H1 (cell line): Measurements from ENCODE around the gene MYO5A. TPM values are rescaled to one million over a fixed set of nuclear protein-coding genes. Genes with fewer than 3 reads are reported as not detected.
A peak's percentile ranks its signal among the peaks of the same experiment; 100 is the strongest.
"Not testable (repeated sequence)": the region's sequence is repeated elsewhere in the genome, so short reads cannot be mapped to it uniquely, and the experiment has no call there.

Experiments
- CTCF ChIA-PET: fragments of 300-600 bp; sonication (Branson Sonifier 250); formaldehyde crosslinking; loops from one replicate; lab custom pipeline; 2021; ENCODE audit not compliant: partially characterized antibody; lab: Charles Lee
- POLR2A ChIA-PET: fragments of 300-600 bp; sonication (Branson Sonifier 250); formaldehyde crosslinking; loops from one replicate; lab custom pipeline; 2021; ENCODE audit warnings: inconsistent platforms; ENCODE audit not compliant: partially characterized antibody; lab: Charles Lee
- DNase-seq, 2 experiments: peaks; one replicate each; pipeline versions ENCODE4 v3.0.0 to v3.0.0-alpha.2; 2010 to 2022; ENCODE audit warnings: low spot score in 2 of 2, low read depth in 1 of 2, mixed read lengths in 1 of 2
- FAIRE-seq: peaks from 2 replicates; lab custom pipeline; 2011; peaks lifted over from hg19 to GRCh38; lab: Jason Lieb, UNC
- H2AFZ ChIP-seq: 2 replicates; pipeline ENCODE4 v1.8.1; 2012; ENCODE audit warnings: low read length, inconsistent platforms
- H2AK5ac ChIP-seq: 2 replicates; pipeline ENCODE4 v1.6.1; 2013; ENCODE audit warnings: low read depth, low read length
- H2BK120ac ChIP-seq: replicated peaks from 2 replicates; pipeline ENCODE3; 2013; ENCODE audit warnings: low read depth, low read length, inconsistent platforms
- H2BK12ac ChIP-seq: 2 replicates; pipeline ENCODE4 v1.6.1; 2013; ENCODE audit warnings: low read depth, low read length
- H2BK15ac ChIP-seq: 2 replicates; pipeline ENCODE4 v1.6.1; 2013; ENCODE audit warnings: low read length
- H2BK20ac ChIP-seq: 2 replicates; pipeline ENCODE4 v1.6.1; 2013; ENCODE audit warnings: low read length
- H2BK5ac ChIP-seq: 2 replicates; pipeline ENCODE4 v1.6.1; 2013; ENCODE audit warnings: low read depth, low read length
- H3K14ac ChIP-seq: 2 replicates; pipeline ENCODE4 v1.6.1; 2013; ENCODE audit warnings: inconsistent platforms; ENCODE audit not compliant: insufficient read length
- H3K18ac ChIP-seq: 2 replicates; pipeline ENCODE4 v1.6.1; 2013; ENCODE audit warnings: low read length; ENCODE audit errors: extremely low read depth
- H3K23ac ChIP-seq: 2 replicates; pipeline ENCODE4 v1.6.1; 2013; ENCODE audit warnings: inconsistent platforms; ENCODE audit not compliant: insufficient read length
- H3K23me2 ChIP-seq: 2 replicates; pipeline ENCODE4 v1.6.1; 2013; ENCODE audit warnings: low read depth, low read length
- H3K27ac ChIP-seq: 2 replicates; pipeline ENCODE4 v1.6.1; 2011; ENCODE audit warnings: low read depth, low read length, inconsistent platforms
- H3K27me3 ChIP-seq, 4 experiments: replicated peaks in 1 of 4; 1 replicate in 1 of 4; 2 replicates in 3 of 4; pipeline versions ENCODE4 v1.6.1 to v1.8.1; 2011 to 2013; ENCODE audit warnings: low read length in 3 of 4, mild to moderate bottlenecking in 3 of 4, inconsistent platforms in 2 of 4, mixed read lengths in 2 of 4, moderate library complexity in 1 of 4; ENCODE audit not compliant: control insufficient read depth in 3 of 4, insufficient read depth in 3 of 4; ENCODE audit errors: extremely low read depth in 1 of 4
- H3K36me3 ChIP-seq, 4 experiments: 2 replicates each; pipeline versions ENCODE4 v1.6.1 to v1.8.1; 2011 to 2013; ENCODE audit warnings: mild to moderate bottlenecking in 4 of 4, low read length in 3 of 4, moderate library complexity in 2 of 4, control low read depth in 1 of 4, inconsistent platforms in 1 of 4; ENCODE audit not compliant: insufficient read depth in 4 of 4, control insufficient read depth in 2 of 4
- H3K4ac ChIP-seq: replicated peaks from 2 replicates; pipeline ENCODE3; 2013; ENCODE audit warnings: low read length, low read depth, mixed read lengths, inconsistent platforms; ENCODE audit not compliant: insufficient read length
- H3K4me1 ChIP-seq, 4 experiments: replicated peaks in 1 of 4; 1 replicate in 1 of 4; 2 replicates in 3 of 4; pipeline versions ENCODE4 v1.6.1 to v1.8.1; 2011 to 2013; ENCODE audit warnings: low read length in 3 of 4, inconsistent platforms in 2 of 4, mixed read lengths in 1 of 4; ENCODE audit not compliant: insufficient read depth in 4 of 4, control insufficient read depth in 3 of 4
- H3K4me2 ChIP-seq, 2 experiments: 2 replicates each; pipeline versions ENCODE4 v1.6.1 to v1.8.1; 2011 to 2013; ENCODE audit warnings: low read depth in 2 of 2, low read length in 2 of 2, control low read depth in 1 of 2, inconsistent platforms in 1 of 2, mild to moderate bottlenecking in 1 of 2; ENCODE audit not compliant: insufficient read depth in 1 of 2
- H3K4me3 ChIP-seq, 4 experiments: fragments of 200-600, 300-600 bp in 1 of 4; sonication (generic), shearing (Covaris generic), sonication (Bioruptor Twin) in 1 of 4; 2 replicates each; pipeline versions ENCODE4 v1.5.1 to v1.8.1; 2011 to 2016; ENCODE audit warnings: low read length in 4 of 4, low read depth in 3 of 4, control low read depth in 2 of 4, inconsistent platforms in 2 of 4, mild to moderate bottlenecking in 2 of 4, mixed read lengths in 1 of 4, moderate library complexity in 1 of 4; ENCODE audit not compliant: insufficient read depth in 2 of 4; ENCODE audit errors: extremely low read depth in 1 of 4
- H3K56ac ChIP-seq: replicated peaks from 2 replicates; pipeline ENCODE3; 2013; ENCODE audit warnings: low read depth, mild to moderate bottlenecking, mixed read lengths, low read length, inconsistent platforms; ENCODE audit not compliant: insufficient read length
- H3K79me1 ChIP-seq: 2 replicates; pipeline ENCODE4 v1.6.1; 2013; ENCODE audit warnings: low read depth, low read length, control low read depth
- H3K79me2 ChIP-seq, 2 experiments: 2 replicates each; pipeline versions ENCODE4 v1.6.1 to v1.8.1; 2012 to 2013; ENCODE audit warnings: low read length in 2 of 2, mild to moderate bottlenecking in 2 of 2, inconsistent platforms in 1 of 2; ENCODE audit not compliant: insufficient read depth in 2 of 2, control insufficient read depth in 1 of 2
- H3K9ac ChIP-seq, 4 experiments: replicated peaks in 1 of 4; 1 replicate in 1 of 4; 2 replicates in 3 of 4; pipeline versions ENCODE4 v1.6.1 to v1.8.1; 2011 to 2013; ENCODE audit warnings: low read depth in 3 of 4, low read length in 3 of 4, control low read depth in 2 of 4, mild to moderate bottlenecking in 2 of 4, moderate library complexity in 2 of 4, inconsistent platforms in 1 of 4; ENCODE audit errors: extremely low read depth in 1 of 4
- H3K9me3 ChIP-seq, 2 experiments: 2 replicates each; pipeline versions ENCODE4 v1.6.1 to v1.8.1; 2012 to 2013; ENCODE audit warnings: mild to moderate bottlenecking in 2 of 2, moderate library complexity in 2 of 2, control low read depth in 1 of 2, inconsistent platforms in 1 of 2, low read depth in 1 of 2, low read length in 1 of 2, mixed read lengths in 1 of 2; ENCODE audit not compliant: insufficient read depth in 2 of 2
- H4K20me1 ChIP-seq, 2 experiments: replicated peaks in 1 of 2; 2 replicates each; pipeline versions ENCODE3 to v1.8.1; 2011 to 2013; ENCODE audit warnings: inconsistent platforms in 2 of 2, low read length in 2 of 2, mild to moderate bottlenecking in 1 of 2; ENCODE audit not compliant: insufficient read depth in 2 of 2, control insufficient read depth in 1 of 2
- H4K5ac ChIP-seq: 2 replicates; pipeline ENCODE4 v1.6.1; 2013; ENCODE audit warnings: low read length, low read depth, mixed read lengths, inconsistent platforms; ENCODE audit not compliant: insufficient read length
- H4K8ac ChIP-seq: 2 replicates; pipeline ENCODE4 v1.8.0; 2013; ENCODE audit warnings: mild to moderate bottlenecking, moderate library complexity, low read length, inconsistent platforms; ENCODE audit not compliant: insufficient read depth; ENCODE audit errors: extremely low read depth
- H4K91ac ChIP-seq: replicated peaks from 2 replicates; pipeline ENCODE3; 2013; ENCODE audit warnings: low read length, mixed read lengths, inconsistent platforms; ENCODE audit not compliant: insufficient read length
- WGBS, 2 experiments: shearing (Covaris generic) in 1 of 2; methylation state at CpG; one replicate each; pipeline versions ENCODE4 v1.1.6 to v1.1.7; 2013 to 2015; ENCODE audit warnings: low lambda C conversion rate in 2 of 2, mixed read lengths in 2 of 2, inconsistent platforms in 1 of 2, low coverage in 1 of 2, missing lambda C conversion rate in 1 of 2; ENCODE audit not compliant: insufficient replicate concordance in 2 of 2, insufficient coverage in 1 of 2, insufficient read length in 1 of 2; ENCODE audit errors: extremely low coverage in 1 of 2, missing lambda C conversion rate in 1 of 2; 5-methylcytosine and 5-hydroxymethylcytosine counted together
- polyA plus RNA-seq, 7 experiments: library from polyadenylated mRNA; depleted of rRNA in 3 of 7; stranded (reverse) in 5 of 7; unstranded in 2 of 7; fragments of >200 nt in 5 of 7; fragments of 200-250 nt in 2 of 7; gene quantifications; 1 replicate in 5 of 7; 2 replicates in 1 of 7; 4 replicates in 1 of 7; pipeline versions ENCODE4 v1.2.1 to v1.2.3, GENCODE V29; 2011 to 2013; ENCODE audit warnings: missing spikeins in 2 of 7, mixed read lengths in 2 of 7
- total RNA-seq: library from RNA; stranded (reverse); fragmentation: NEBNext Ultra II Directional; extraction: Animal tissue kit (Norgen Biotek cat#: 25700); gene quantifications from 2 replicates; pipeline ENCODE4 v1.2.1, GENCODE V29; 2021

Gene MYO5A
- total and polyA plus RNA-seq, 2 of the 8 experiments (the other 6 are each of a cell fraction or from before 2014, with no cell fraction given): 11.4 to 24.7 TPM

GRCh38 chr15:52285941-52286340 is 242.7 kb downstream of the MYO5A start:
- H3K27me3 ChIP-seq, POLR2A ChIA-PET, H3K79me1 ChIP-seq, H3K9me3 ChIP-seq, H4K8ac ChIP-seq, H2BK5ac ChIP-seq, FAIRE-seq, H3K36me3 ChIP-seq, H3K4me2 ChIP-seq, H3K4me3 ChIP-seq, H2BK20ac ChIP-seq, H4K20me1 ChIP-seq, H3K27ac ChIP-seq, H4K91ac ChIP-seq, CTCF ChIA-PET, H2BK120ac ChIP-seq, H3K9ac ChIP-seq, H3K14ac ChIP-seq, H2BK12ac ChIP-seq, H2AK5ac ChIP-seq, H4K5ac ChIP-seq, H3K23ac ChIP-seq, H3K23me2 ChIP-seq, H2BK15ac ChIP-seq, H3K4me1 ChIP-seq, H2AFZ ChIP-seq, H3K56ac ChIP-seq, H3K4ac ChIP-seq, H3K18ac ChIP-seq: not testable (repeated sequence)
- 100% methylated on average over 7 of the region's 34 CpGs; no CpG with 5 or more reads in 1 of the 2 experiments for WGBS, 2 experiments
- peaks cover 0 to 26% of the 10 kb centered on the region in 2 experiments; a peak in 2 of 4 replicates for H3K79me2 ChIP-seq
- DNase-seq: peak in 1 of 2 experiments; percentile 35
